HG02678 (cell line): Measurements from ENCODE around the gene WNT3A.

Experiments
- ATAC-seq: cut with Tn5 transposase; IDR thresholded peaks from one replicate; pipeline ENCODE4 v1.9.1; 2021; ENCODE audit warnings: mild to moderate bottlenecking, moderate library complexity; ENCODE audit not compliant: unreplicated experiment

Gene WNT3A

DNA sequence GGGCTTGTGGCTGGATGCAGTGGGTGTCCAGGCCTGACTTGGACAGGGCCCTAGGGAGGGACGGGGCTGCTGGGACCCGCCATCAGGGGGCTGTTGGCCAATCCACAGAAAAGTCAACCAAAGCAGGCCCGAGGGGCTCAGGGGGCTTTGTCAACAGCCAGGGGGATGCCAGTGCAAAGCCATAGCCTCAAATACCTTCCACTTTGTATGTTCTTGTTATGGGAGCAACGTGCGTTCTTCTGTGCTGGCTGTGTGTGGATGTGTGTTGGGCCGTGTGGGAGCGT, 40.3 kb downstream of the WNT3A start:
- ATAC-seq, result no peak

DNA sequence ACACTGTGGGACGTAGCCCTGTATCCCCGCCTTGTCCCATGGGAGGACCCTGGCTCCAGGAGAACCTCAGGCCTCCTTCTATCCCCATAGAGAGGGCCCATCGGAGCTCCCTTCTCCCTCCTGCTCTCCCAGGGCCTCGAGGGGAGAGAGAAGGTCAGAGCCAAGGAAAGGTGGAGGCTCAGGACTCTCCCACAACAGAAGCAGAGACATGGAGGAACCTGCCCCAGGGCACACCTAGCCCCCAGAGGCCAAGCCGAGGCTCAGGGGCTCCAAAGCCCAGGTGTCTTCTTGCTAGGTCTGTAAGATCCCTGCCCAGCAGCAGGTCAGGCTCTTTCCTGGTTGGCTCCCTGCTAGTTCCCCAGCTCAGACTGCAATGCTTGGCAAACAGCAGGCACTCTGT, 41.3 kb downstream of the WNT3A start:
- no peak for ATAC-seq

DNA sequence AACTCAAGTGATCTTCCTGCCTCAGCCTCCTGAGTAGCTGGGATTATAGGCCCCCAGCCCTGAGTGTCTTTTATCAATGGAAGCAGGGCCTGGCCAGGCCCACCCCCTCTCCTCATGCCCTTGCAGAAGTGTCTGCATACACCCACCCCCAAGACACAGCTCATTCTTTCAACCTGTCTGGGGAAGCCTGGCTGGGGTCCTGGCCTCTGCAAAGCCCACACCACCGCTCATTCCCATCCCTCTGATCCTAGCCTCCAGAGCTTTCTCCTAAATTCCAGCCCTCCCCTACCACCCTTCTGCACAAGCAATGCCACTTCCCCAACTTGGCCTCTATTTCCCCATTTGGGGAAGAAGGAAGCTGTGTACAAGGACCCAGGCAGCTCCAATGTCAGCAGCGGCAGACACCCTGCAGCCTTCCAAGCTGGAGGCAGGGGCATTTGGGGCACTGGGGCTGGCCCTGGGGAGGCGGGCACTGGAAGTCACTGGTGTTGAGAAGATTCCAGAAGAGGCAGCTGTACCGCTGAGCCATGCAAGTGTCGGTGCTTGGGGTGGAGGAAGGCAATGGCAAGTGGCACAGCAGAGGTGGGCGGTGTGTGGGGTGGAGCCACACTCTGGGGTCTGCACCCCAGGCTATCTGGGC, 42.0 kb downstream of the WNT3A start:
- no peak for ATAC-seq

DNA sequence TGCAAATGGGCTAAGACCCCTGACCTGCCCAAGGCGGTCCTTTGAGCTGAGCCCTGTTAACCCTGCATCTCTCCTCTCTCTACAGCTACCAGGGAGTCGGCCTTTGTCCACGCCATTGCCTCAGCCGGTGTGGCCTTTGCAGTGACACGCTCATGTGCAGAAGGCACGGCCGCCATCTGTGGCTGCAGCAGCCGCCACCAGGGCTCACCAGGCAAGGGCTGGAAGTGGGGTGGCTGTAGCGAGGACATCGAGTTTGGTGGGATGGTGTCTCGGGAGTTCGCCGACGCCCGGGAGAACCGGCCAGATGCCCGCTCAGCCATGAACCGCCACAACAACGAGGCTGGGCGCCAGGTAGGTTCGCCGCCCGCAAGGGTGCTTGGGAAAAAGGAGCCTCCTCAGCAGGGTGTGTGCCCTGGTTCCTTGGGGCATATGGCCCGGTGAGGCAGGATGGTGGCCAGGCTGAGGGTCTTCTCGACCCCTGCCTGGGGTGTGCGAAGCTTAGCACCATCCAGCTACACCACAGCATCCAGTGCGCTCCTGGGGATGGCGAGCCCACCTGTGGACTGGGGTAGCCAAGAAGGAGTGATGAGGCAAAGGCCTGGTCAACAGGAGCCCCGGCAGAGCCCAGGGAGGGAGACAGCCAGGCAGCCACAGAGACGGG, 43.9 kb downstream of the WNT3A start:
- no peak for ATAC-seq

DNA sequence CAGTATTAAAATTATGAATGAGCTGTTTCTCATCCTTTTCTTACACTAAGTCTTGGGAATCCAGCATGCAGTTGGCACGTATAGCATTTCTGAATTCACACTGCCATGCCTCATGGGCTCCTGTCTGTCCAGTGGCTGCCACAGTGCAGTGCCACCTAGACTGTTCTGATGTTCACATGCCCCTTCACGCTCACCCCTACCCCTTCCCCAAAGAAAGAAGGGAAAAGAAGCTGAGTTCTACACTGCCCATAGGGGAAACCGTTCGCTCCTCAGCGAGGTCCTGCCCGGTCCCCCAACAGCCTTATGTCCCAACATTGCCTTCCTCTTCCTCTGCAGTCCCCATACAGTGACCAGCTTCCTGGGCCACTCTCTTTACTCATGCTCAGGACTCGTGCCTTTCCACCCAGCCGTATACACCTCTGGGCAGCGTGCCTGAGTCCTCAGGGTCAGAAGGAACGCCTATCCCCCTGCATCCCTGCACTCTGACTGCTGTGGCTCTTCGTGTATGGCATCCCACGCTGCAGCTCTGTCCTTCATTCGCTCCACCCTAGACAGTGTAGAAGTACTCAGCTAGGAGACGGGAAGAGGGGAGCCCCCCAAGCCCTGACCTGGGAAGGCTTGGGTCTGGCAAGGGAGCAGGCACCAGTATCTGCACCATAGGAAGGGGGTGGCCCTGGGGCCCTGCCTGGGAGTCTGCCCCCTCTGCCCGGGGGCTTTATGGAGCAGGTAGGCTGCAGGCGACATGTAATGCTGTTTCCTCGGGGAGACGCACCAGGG, 51.6 kb downstream of the WNT3A start:
- no peak for ATAC-seq

DNA sequence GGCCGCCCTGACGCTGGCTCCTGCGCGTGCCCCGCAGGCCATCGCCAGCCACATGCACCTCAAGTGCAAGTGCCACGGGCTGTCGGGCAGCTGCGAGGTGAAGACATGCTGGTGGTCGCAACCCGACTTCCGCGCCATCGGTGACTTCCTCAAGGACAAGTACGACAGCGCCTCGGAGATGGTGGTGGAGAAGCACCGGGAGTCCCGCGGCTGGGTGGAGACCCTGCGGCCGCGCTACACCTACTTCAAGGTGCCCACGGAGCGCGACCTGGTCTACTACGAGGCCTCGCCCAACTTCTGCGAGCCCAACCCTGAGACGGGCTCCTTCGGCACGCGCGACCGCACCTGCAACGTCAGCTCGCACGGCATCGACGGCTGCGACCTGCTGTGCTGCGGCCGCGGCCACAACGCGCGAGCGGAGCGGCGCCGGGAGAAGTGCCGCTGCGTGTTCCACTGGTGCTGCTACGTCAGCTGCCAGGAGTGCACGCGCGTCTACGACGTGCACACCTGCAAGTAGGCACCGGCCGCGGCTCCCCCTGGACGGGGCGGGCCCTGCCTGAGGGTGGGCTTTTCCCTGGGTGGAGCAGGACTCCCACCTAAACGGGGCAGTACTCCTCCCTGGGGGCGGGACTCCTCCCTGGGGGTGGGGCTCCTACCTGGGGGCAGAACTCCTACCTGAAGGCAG, 52.3 kb downstream of the WNT3A start:
- ATAC-seq, result no peak

DNA sequence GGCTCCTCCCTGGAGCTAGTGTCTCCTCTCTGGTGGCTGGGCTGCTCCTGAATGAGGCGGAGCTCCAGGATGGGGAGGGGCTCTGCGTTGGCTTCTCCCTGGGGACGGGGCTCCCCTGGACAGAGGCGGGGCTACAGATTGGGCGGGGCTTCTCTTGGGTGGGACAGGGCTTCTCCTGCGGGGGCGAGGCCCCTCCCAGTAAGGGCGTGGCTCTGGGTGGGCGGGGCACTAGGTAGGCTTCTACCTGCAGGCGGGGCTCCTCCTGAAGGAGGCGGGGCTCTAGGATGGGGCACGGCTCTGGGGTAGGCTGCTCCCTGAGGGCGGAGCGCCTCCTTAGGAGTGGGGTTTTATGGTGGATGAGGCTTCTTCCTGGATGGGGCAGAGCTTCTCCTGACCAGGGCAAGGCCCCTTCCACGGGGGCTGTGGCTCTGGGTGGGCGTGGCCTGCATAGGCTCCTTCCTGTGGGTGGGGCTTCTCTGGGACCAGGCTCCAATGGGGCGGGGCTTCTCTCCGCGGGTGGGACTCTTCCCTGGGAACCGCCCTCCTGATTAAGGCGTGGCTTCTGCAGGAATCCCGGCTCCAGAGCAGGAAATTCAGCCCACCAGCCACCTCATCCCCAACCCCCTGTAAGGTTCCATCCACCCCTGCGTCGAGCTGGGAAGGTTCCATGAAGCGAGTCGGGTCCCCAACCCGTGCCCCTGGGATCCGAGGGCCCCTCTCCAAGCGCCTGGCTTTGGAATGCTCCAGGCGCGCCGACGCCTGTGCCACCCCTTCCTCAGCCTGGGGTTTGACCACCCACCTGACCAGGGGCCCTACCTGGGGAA, 53.0 kb downstream of the WNT3A start:
- ATAC-seq, result no peak

DNA sequence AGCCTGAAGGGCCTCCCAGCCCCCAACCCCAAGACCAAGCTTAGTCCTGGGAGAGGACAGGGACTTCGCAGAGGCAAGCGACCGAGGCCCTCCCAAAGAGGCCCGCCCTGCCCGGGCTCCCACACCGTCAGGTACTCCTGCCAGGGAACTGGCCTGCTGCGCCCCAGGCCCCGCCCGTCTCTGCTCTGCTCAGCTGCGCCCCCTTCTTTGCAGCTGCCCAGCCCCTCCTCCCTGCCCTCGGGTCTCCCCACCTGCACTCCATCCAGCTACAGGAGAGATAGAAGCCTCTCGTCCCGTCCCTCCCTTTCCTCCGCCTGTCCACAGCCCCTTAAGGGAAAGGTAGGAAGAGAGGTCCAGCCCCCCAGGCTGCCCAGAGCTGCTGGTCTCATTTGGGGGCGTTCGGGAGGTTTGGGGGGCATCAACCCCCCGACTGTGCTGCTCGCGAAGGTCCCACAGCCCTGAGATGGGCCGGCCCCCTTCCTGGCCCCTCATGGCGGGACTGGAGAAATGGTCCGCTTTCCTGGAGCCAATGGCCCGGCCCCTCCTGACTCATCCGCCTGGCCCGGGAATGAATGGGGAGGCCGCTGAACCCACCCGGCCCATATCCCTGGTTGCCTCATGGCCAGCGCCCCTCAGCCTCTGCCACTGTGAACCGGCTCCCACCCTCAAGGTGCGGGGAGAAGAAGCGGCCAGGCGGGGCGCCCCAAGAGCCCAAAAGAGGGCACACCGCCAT, 53.8 kb downstream of the WNT3A start:
- ATAC-seq, result no peak

DNA sequence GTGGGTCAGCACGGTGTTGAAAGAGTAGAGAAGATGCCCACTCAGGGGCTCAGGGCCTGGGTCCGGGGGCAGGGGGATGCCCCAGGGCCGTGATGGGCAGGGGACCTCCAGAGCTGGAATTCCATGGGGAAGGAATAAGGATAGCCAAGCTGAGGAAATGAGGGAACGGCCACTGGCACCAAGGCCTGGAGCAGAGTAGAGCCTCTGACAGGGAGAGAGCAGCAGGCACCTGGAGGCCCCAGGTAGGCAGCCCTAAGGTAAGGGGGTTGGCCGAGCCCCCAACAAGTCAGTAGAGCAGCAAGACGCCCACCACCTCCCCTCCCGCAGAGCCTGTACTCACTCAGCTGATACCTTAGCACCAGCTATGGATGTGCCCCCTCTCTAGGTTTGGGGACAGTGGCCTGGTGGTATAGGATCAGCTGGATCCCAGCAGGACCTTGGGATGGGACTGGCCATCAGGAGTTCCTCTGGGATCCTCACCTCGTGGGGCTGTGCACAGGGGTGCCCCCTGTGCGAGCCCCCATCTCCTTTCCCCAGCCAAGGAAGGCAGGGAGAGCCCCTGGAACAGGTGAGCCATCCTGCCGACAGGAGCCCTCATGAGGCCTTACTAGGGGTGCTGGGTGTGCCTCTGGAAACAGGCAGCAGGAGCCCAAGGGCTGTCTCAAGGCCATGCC, 54.8 kb downstream of the WNT3A start:
- no peak for ATAC-seq

DNA sequence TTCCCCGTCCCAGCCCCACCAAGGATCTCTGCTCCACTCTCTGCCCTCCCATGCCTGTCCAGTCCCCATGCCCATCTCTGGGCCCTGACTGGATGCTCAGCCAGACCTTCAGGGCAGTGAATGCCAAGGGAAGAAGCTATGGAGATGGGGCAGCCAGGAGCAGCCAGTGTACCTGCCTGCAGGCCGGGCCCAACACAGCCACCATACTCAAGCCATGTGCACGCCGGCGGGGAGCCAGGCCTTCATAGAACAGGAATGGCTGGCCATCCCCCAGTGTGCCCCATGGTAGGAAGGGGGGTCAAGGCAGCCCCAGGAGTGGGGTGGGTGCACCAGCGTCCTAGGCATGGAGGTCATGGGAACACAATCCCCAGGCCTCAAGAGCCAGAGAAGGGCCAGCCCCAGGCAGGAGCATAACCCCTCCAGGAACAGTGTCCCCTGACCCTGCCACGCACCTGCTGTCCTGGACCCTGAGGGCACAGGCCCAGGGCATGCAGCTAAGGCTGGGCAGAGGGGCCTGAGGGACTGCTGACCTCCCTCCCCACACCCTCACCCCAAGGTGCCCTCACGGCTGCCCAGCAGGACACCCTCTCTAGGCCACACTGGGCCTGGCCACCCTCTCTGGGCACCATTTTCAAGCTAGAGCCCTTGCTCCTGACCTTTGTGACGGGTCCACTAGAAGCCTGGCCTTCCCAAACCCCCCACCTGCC, 55.4 kb downstream of the WNT3A start:
- no peak for ATAC-seq

DNA sequence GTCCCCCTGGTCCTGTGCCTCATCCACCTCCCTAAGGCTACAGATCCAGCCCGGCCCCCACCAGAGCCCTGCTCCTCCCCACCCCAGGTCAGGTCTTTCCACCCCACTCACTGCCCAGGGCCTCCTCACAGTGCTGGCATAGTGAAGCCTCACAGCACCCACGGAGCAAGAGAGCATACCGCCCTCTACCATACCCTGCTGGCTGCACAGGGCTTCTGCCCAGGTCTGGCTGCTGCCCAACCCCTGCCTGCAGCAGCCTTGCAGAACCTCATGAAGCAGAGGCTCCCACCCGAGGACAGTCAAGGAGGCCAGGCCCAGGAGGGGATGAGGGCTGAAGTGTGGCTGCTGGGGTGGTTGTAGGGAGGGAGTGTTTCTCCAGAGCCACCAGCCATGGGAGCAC, 56.0 kb downstream of the WNT3A start:
- ATAC-seq, result no peak

DNA sequence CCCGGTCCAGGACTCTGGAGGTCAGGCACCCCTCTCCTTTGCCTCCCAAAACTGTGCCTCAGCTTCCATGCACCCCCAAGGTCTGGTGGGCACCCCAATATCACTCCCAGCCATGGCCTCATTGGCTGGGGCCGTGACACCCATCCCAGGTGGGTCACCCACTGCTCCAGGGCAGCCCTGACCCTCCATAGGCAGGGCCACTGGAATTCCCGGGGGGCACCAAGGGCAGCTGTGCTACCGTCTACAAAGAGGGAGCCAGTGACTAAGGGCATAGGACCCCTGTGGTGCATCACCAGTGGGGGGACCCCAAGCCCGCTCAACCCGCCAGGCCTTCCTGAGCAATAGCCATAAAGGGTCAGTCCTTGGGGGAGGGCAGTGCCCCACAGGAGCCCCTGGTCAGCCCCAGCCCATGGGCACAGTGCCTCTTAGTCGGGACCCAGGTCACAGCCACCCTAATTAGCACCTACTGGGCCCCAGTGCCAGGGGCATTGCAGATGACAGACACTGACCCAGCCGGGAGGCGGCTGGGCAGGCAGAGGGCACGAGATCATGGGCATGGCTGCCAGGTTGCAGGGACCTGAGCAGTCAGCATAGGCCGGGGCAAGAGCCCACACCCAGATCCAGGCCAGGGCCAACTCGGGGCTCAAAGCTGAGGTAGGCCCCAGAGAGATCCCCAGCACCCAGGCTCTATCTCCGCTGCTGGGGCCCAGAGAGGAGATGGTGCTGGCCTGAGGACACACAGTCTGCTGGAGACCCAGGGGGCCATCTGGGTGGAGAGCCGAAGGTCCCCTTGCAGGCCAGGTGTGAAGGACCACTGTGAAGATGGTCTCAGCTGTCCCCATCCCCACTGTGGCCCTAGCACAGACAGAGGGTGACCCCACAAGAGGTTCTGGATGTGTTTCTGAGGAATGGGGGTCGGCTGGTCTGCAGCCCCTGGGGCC, 56.7 kb downstream of the WNT3A start:
- ATAC-seq, result no peak

DNA sequence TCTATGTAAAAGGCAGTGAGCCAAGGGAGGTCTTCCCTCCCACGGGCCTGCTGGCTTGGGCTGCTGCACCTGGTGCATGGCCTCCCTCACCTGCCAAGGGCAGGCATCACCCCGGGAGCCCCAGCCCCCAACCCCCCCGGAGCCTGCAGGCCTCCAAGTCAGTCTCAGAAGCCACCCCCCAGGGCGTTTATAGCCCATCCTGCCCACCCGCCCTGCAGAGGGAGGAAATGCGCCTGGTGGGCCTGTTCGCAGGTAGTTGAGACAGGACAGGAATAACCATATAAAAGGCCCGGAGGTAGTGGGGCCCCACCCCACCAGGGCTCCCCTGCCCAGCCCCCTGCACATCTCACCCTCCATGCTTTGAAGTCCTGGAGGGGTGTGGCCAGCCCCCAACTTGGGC, 57.5 kb downstream of the WNT3A start:
- ATAC-seq, result no peak

DNA sequence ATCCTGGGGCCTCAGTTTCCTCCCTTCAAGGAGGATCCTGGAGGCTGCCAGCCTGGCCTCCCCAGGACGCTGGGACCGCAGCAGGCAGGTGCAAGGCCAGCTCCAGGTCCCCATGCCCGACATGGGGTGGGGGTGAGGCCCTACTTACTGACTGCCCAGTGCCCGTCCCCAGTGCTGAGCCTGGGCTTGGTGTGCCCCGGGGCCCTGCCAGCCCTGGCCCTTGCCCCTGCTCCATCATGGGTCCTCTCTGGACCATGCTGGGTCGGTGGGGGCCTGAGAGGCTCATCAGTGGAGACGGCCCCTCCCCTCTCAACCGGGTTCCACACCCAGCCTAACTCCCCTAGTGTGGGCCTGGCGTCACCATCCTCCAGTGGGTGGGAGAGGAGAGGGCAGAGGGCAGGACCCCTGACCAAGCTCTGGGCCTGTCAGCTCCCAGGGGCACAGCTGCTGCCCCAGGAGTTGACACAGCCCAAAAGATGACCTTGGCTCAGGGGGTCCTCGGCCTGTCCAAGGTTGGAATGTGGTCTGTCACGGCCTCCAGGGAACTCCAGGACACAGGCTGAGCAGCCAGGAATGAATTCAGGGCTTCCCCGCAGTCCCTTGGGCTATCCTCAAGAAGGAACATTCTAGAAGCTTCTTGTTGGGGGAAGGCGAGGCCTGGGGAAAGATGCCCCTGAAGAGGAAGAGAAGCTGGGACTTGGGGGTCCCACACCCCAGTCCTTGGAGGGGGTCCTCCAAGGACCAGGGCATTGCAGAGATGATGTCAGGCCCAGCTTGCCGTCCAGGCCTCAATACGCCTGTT, 58.1 kb downstream of the WNT3A start:
- no peak for ATAC-seq

DNA sequence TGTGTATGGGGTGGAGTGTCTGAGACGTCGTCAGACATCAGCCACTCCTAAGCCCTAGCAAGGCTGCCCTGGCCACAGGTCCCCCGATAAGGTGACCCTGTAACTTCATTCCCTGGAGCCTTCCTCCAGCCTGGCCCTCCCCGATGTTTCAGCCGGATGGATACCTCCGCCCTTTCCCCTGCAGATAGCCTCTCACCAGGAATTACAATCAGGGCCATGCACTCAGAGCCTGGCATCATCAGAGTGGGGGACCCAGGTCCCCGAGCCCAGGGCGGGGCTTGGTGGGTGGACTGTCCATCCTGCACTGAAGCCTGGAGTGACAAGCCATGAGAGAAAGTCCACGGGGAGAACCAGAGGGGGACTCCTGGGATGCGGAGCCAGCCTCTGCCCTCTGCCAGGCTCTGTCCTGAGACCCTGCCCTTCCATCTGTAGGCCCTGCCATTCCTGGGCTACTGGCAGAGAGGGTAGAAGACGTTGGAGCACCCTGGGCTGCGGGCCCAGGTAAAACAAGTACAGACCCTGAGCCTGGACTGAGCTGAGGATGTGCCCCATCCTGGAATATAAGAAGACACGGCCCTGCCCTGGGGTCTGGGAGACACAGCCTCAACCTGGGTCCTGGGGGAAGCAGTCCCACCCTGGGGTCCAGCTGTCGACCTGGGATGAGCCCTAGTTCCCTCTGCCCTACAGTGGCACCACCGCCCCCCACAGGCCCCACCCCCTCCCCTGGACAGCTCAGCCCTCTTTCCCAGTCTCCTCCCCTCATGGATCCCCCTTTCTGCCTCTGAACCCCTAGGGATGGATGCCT, 58.9 kb downstream of the WNT3A start:
- no peak for ATAC-seq

DNA sequence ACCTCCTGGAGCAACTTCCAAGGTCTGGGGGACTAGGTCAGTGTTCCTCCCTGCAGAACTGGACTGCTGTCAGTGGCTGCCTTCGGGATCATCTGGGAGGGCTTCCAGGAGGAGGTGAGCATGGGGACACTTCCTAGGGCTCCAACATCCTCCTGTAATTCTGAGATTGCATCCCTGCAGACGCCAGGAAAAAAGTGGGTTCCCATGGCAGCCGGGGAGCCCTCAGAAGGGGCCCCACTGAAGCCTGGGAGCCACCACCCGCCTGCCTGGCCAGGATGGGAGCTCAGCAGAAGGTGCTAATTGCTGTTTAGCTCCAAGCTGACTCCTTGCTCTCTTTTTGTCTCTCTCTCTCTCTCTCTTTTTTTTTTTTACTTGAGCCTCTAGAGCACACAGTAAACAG, 59.6 kb downstream of the WNT3A start:
- ATAC-seq, result no peak
